AG09309 (cell line): Measurements from ENCODE around the gene XXYLT1.

Experiments used
- DNase-seq: peaks from one replicate; pipeline ENCODE4 v3.0.0-alpha.2; 2010; ENCODE audit warnings: low read depth
- H3K4me3 ChIP-seq: 2 replicates; pipeline ENCODE4 v1.5.1; 2011; ENCODE audit warnings: mild to moderate bottlenecking, low read depth, low read length, moderate library complexity; ENCODE audit not compliant: control insufficient read depth
- TF ChIP-seq, protein P1 (sequence below): IDR thresholded peaks from 2 replicates; pipeline ENCODE4 v1.5.1; 2011; ENCODE audit warnings: mild to moderate bottlenecking, low read depth, low read length, inconsistent platforms; ENCODE audit not compliant: insufficient read depth, control insufficient read depth; ENCODE audit errors: missing control alignments

XXYLT1 gene

DNA sequence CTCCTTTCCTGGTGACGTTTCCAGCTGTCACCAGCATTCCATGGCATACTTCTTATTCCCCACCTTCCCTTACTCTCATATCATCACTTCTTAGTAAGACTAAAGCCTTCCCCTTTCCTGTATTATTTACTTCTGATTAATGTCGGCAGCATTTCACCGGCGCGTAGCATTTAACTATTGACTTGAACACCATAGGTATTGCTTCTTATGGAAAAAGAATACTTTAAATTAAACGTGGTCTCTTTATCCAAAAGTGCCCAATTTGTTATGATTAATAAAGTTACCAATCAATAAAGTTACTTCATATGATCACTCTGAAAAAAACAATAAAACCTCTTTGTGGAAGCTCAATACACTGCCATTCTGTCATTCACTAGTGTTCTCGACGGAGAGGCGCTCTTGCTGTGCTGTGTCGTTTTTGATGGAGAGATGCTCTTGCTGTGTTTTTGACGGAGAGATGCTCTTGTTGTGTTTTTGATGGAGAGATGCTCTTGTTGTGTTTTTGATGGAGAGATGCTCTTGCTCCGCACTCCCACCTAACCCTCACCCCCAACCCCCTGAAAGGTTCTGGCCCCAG, 165.0 kb downstream of the XXYLT1 start:
- no peak for DNase-seq
- no peak overlapping the region; the same call in 1 of the 2 replicates for H3K4me3 ChIP-seq
- TF ChIP-seq, protein P1, sequence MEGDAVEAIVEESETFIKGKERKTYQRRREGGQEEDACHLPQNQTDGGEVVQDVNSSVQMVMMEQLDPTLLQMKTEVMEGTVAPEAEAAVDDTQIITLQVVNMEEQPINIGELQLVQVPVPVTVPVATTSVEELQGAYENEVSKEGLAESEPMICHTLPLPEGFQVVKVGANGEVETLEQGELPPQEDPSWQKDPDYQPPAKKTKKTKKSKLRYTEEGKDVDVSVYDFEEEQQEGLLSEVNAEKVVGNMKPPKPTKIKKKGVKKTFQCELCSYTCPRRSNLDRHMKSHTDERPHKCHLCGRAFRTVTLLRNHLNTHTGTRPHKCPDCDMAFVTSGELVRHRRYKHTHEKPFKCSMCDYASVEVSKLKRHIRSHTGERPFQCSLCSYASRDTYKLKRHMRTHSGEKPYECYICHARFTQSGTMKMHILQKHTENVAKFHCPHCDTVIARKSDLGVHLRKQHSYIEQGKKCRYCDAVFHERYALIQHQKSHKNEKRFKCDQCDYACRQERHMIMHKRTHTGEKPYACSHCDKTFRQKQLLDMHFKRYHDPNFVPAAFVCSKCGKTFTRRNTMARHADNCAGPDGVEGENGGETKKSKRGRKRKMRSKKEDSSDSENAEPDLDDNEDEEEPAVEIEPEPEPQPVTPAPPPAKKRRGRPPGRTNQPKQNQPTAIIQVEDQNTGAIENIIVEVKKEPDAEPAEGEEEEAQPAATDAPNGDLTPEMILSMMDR: no peak

DNA sequence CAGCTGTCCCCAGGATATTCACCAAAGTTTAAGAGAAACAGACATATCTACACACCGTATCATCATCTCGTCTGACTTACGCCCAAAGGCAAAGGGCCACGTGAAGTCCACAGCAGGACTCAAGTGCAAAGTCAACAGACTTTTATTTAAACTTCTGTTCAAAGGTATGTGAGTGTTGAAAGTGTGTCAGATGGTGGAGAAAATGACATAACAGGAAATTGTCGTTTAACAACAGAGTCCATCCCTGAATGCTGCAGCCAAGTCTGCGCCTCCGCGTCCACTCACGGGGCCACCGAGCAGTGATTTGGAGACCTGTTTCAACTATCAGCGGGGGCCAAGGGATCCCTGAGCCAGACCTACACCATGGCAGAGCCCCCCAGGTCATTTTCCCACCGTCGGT, 165.6 kb downstream of the XXYLT1 start:
- DNase-seq: no peak
- H3K4me3 ChIP-seq: no peak overlapping the region
- TF ChIP-seq, protein P1: no peak

DNA sequence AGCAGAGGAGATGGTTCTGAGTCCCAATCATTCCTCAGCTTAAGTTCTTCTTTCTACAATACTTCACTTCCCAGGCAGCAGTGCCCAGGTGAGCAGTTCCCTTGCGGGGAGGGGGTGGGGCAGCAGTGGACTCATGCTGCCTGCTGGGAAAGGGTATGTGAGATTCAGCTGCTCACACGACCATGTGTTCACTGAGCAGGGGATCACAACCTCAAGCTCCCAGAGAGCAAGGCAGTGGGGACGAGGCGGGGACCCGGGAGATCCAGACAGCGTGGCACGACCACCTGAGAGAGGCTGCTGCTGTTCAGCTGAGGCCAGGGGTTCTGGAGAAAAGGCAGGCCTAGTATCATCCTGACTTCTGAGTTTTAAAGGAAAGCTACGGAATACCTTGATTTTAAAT, 166.6 kb downstream of the XXYLT1 start:
- TF ChIP-seq, protein P1: no peak
- no peak for DNase-seq

DNA sequence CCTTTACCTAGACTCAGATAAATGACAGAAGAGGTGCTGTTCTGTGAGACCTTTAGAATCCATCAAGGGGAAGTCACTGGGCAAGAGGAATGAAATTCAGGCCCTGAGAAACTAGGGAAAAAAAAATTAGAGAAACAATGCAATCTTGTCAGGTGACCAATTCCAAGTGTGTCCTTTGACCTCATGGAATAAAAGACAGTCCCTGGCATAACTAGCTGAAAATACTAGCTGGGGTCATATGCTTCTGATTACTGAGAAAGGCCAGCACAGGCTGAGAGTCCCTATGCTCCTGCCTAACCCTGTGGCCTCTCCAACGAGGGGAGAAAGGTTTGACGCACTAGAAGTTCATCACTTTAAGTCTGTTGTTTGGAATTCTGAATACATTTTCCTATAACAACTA, 167.3 kb downstream of the XXYLT1 start:
- TF ChIP-seq, protein P1: no peak
- no peak overlapping the region for H3K4me3 ChIP-seq
- no peak for DNase-seq

More for the DNA sequence above, 166.6 kb downstream of the XXYLT1 start:
- no peak overlapping the region for H3K4me3 ChIP-seq

DNA sequence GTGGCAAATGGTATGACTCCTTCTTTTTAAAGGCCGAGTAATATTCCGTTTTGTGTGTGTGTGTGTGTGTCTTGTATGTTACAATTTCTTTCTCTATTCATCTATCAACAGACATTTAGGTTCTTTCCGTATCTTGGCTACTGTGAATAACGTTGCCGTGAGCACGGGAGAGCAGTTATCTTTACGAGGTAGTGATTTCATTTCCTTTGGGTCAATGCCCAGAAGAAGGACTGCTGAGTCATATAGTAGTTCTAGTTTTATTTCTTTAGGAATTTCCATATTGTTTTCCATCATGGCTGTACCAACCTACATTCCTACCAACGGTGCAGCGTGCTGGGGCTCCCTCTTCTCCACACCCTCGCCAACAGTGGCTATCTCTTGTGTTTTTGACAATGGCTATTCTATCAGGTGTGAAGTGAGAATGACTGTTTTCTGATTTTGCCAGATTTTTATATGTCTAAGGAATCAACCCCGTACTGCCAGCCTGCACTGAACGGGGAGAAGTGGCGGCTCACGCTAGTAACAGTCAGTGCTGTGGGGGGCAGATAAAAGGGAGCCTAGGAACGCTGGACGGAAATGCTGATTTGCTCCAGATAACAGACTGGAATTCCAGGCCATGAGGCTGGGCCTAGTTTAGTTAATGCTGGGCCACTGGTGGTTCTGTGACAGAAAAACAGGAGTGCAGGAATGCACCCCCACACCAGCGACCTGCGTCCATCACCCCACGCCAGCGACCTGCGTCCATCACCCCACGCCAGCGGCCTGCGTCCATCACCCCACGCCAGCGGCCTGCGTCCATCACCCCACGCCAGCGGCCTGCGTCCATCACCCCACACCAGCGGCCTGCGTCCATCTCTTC, 168.1 kb downstream of the XXYLT1 start:
- H3K4me3 ChIP-seq: no peak overlapping the region
- peak; percentile 93 for DNase-seq
- TF ChIP-seq, protein P1: no peak

DNA sequence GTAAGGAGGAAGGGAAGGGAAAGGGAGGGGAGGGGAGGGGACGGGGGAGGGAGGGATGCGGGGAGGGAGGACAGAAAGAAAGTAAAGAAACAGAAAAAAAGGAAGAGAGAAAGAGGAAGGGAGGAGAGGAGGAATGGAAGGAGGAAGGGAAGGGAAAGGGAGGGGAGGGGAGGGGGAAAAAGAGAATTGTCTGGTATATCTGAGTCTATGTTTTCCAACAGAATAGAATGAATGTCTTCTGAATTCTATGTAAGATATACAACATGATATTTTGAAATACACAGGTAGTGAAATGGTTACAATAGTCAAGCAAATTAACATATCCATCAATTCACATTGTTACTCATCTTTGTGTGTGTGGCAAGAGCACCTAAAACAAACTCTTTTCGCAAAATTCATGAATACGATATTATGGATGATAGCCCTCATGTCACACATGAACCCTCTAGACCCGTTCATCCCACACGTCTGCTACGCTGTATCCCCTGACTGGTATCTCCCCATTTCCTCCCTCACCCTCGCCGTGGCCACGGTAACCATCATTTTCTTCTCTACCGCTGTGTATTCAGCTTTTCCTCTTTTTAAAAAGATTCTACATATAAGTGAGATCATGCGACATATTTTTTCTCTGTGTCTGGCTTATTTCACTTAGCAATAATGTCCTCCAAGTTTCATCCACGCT, 168.9 kb downstream of the XXYLT1 start:
- H3K4me3 ChIP-seq: no peak overlapping the region
- TF ChIP-seq, protein P1: no peak
- DNase-seq: no peak
